A673 (cell line): ENCODE data around the gene IGLL1.

Experiments
- EZH2 ChIP-seq: fragments of 200-600 bp; sonication (generic); IDR thresholded peaks from 2 replicates; pipeline ENCODE4 v1.6.1; 2017; ENCODE audit warnings: borderline replicate concordance, low read depth, mild to moderate bottlenecking, mixed read lengths, antibody characterized with exemption, low read length; ENCODE audit not compliant: poor library complexity, severe bottlenecking
- TF ChIP-seq, protein P1 (sequence below): fragments of 300-800, 200-600 bp; sonication (generic); conservative IDR thresholded peaks from 2 replicates; pipeline ENCODE4 v1.5.1; 2017; ENCODE audit warnings: low read depth, mild to moderate bottlenecking, antibody characterized with exemption, low read length, moderate library complexity, mixed read lengths

- TF ChIP-seq, protein P1, sequence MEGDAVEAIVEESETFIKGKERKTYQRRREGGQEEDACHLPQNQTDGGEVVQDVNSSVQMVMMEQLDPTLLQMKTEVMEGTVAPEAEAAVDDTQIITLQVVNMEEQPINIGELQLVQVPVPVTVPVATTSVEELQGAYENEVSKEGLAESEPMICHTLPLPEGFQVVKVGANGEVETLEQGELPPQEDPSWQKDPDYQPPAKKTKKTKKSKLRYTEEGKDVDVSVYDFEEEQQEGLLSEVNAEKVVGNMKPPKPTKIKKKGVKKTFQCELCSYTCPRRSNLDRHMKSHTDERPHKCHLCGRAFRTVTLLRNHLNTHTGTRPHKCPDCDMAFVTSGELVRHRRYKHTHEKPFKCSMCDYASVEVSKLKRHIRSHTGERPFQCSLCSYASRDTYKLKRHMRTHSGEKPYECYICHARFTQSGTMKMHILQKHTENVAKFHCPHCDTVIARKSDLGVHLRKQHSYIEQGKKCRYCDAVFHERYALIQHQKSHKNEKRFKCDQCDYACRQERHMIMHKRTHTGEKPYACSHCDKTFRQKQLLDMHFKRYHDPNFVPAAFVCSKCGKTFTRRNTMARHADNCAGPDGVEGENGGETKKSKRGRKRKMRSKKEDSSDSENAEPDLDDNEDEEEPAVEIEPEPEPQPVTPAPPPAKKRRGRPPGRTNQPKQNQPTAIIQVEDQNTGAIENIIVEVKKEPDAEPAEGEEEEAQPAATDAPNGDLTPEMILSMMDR: no peak
- TF ChIP-seq EZH2: no peak
These were observed 42.7 kb downstream of the IGLL1 start for GRCh38 chr22:23537416-23537815.
